ENCODE results near the gene MED8. TPM values are rescaled to one million over a fixed set of nuclear protein-coding genes. Genes with fewer than 3 reads are reported as not detected.

The MED8 gene
- total RNA-seq, 1 experiment from 2014 or later, result 36.0 TPM

GRCh38 chr1:43348809-43349593 is 40.6 kb downstream of the MED8 start (continued):
- TF ChIP-seq ZBTB33 (IDR thresholded peaks at IDR 0.05; ENCODE audit: extremely low read depth, insufficient replicate concordance, low read length), result no peak
- TF ChIP-seq JUND (IDR thresholded peaks at IDR 0.05), result no peak
- no peak for TF ChIP-seq ATF3 (IDR thresholded peaks at IDR 0.05)
- TF ChIP-seq EGR1 (IDR thresholded peaks at IDR 0.05; ENCODE audit: low read depth), result peak; percentile 86
- no peak for TF ChIP-seq FOSL1 (IDR thresholded peaks at IDR 0.05; ENCODE audit: low read depth)
- no peak for TF ChIP-seq EZH2phosphoT487 (IDR thresholded peaks at IDR 0.05; ENCODE audit: borderline replicate concordance)
- peak; percentile 15 for TF ChIP-seq POLR2A (IDR thresholded peaks at IDR 0.05; ENCODE audit: borderline replicate concordance, extremely low read depth, insufficient read depth, insufficient read length)
- no peak for TF ChIP-seq SRF (IDR thresholded peaks at IDR 0.05; ENCODE audit: low read depth)
- no peak; the same call in 1 of the 2 replicates for TF ChIP-seq SIN3A (IDR thresholded peaks at IDR 0.05; ENCODE audit: low read depth)
- TF ChIP-seq CTCF (IDR thresholded peaks at IDR 0.05 in 2 of 3, conservative IDR thresholded peaks at IDR 0.05 in 1 of 3; ENCODE audit: borderline replicate concordance in 1 of 3, insufficient read depth in 1 of 3, low read depth in 2 of 3, low read length in 2 of 3), result no peak

Measured in HCT116 (cell line).